Right hindlimb (tissue), 1 donor: ENCODE results near the gene UBE2K.
"Not testable (repeated sequence)": the region's sequence is repeated elsewhere in the genome, so short reads cannot be mapped to it uniquely, and the experiment has no call there.

Experiments used
- DNase-seq: peaks from one replicate; pipeline ENCODE4 v3.0.0-alpha.2; 2018

UBE2K gene

GRCh38 chr4:39697740-39698423, at the start of gene UBE2K:
Gene UBE2K (plus strand): TSS chr4:39698136. CDS start chr4:39698328, 192 bp downstream.
- DNase-seq = peak; percentile 94

GRCh38 chr4:39648213-39648612, 49.7 kb upstream of the UBE2K start:
- no peak for DNase-seq

GRCh38 chr4:39648827-39649558, 48.9 kb upstream of the UBE2K start:
- no peak for DNase-seq

DNA sequence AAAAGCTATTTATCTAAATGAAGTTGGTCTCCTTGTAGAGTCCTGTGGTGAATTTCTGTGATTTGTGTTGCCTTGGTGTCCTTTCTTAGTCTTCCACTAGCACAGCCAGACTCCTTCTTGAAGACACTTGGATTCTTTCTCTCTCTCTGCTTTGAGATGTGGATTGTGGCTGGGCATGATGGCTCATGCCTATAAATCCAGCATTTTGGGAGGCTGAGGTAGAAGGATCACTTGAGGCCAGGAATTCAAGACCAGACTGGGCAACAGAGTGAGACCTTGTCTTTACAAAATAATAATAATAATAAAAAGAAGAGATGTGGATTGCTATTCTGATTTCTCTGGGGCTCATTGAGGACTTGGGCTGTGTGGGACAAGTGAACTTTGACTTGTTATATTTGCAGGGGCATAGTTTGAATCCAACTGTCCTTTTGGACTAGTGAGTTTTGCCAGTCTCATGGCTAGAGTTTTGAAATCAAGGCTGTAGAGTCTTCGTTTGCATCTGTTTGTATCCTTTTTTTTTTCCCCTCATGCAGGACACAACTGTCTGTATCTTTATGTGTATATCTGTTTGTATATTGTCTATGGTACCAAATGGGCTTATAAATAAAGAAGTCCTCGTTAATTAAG, 48.2 kb upstream of the UBE2K start:
- DNase-seq = no peak

DNA sequence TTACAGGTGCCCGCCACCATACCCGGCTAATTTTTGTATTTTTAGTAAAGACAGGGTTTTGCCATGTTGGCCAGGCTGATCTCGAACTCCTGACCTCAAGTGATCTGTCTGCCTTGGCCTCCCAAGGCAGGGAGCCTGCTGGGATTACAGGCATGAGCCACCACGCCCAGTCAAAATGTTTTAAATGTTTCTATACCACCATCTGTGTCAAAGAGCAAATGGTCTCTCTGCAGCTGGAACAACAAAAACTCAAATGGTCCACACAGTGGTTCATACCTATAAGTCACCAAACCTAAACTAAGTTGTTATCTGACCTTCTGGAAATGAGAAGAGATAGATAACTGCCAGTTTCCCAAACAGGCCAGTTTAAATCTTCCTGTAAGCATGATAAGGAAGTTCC, 46.4 kb upstream of the UBE2K start:
- not testable (repeated sequence) for DNase-seq

- no peak for DNase-seq
Observed at GRCh38 chr4:39655211-39655610, 42.7 kb upstream of the UBE2K start.

DNA sequence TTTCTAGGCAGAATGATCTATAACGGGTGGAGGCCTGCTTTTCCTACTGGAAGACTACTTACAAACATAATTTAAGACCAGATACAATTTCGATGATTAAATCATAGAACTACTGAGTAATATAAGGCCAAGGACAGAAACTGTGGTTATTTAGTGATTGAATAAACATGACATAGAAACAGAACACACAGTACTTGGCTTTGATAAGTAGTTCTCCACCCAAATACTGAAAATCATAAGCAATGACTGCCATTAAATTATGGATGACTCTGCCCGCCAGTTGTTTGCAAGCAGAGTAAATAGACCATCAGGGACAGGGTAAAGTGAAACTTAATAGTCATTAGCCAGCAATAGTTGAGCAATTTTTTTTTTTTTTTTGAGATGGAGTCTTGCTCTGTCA, 42.1 kb upstream of the UBE2K start:
- DNase-seq = no peak

- not testable (repeated sequence) for DNase-seq
Observed at GRCh38 chr4:39656638-39657037, 41.3 kb upstream of the UBE2K start.

GRCh38 chr4:39657465-39657864, 40.5 kb upstream of the UBE2K start:
- no peak for DNase-seq

- DNase-seq = no peak
Observed at GRCh38 chr4:39658756-39659155, 39.2 kb upstream of the UBE2K start.

GRCh38 chr4:39660045-39660444, 37.9 kb upstream of the UBE2K start:
- no peak for DNase-seq

DNA sequence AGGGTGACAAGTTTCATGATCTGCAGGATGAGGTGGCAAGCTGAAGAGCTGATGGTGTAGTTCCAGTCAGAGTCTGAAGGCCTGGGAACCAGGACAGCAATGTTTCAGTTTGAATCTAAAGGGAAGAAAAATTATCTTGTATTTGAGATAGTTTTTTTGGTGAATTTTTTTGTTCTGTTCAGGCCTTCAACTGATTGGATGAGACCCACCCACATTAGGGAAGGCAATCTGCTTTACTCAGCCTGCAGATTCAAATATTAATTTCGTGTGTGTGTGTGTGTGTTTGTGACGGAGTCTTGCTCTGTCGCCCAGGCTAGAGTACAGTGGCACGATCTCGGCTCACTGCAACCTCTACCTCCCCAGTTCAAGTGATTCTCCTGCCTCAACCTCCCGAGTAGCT, 37.2 kb upstream of the UBE2K start:
- no peak for DNase-seq

GRCh38 chr4:39662683-39663082, 35.3 kb upstream of the UBE2K start:
- no peak for DNase-seq

- DNase-seq = no peak
Observed at GRCh38 chr4:39664828-39665731, 32.9 kb upstream of the UBE2K start.

DNA sequence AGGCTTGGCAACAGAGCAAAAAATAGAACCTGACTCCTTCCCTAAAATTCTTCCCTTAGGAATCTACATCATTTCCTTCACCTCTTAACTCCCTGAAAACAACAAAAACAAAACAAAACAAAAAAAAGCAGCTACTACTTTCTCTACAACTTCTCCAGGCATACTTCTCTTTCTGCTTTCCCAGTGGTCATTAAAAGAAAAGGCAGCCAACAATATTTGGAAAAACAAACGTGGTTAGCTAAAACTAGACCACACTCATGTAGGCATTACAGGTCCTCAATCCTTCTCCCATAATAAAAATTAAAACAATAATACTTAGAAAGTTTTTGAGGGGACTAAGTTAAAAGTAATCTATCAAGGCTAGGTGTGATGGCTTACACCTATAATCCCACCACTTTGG, 30.2 kb upstream of the UBE2K start:
- no peak for DNase-seq

DNA sequence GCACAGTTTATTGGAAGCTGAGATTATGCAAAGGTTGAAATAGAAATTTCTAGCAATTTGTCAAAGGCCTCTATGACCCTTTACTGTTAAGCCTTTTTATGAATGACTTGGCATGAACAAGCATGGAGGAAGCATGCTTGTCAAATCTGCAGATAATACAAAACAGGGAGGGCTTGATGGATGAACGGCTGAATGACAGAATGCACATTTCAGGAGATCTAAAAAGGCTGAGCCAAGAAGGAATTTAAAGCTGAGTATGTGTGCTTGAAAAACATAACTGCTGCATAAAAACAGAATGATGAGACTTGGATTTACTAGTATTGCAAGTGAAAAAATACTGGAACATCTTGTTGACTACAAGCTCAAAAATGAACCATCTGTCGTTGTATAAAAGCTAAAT, 29.0 kb upstream of the UBE2K start:
- no peak for DNase-seq

DNA sequence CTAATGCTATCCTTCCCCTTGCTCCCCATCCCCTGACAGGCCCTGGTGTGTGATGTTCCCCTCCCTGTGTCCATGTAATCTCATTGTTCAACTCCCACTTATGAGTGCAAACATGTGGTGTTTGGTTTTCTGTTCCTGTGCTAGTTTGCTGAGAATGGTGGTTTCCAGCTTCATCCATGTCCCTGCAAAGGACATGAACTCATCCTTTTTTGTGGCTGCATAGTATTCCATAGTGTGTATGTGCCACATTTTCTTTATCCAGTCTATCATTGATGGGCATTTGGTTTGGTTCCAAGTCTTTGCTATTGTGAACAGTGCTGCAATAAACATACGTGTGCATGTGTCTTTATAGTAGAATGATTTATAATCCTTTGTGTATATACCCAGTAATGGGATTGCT, 27.6 kb upstream of the UBE2K start:
- DNase-seq = not testable (repeated sequence)

DNA sequence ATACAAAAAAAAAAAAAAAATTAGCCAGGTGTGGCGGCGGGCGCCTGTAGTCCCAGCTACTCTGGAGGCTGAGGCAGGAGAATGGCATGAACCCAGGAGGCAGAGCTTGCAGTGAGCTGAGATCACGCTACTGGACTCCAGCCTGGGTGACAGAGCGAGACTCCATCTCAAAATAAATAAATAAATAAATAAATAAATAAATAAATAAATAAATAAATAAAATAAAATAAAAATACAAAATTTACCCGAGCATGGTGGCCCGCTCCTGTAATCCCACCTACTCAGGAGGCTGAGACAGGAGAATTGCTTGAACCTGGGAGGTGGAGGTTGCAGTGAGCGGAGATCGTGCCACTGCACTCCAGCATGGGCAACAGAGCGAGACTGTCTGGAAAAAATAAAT, 22.3 kb upstream of the UBE2K start:
- DNase-seq = not testable (repeated sequence)

- DNase-seq = not testable (repeated sequence)
Observed at GRCh38 chr4:39681003-39681402, 16.9 kb upstream of the UBE2K start.

DNA sequence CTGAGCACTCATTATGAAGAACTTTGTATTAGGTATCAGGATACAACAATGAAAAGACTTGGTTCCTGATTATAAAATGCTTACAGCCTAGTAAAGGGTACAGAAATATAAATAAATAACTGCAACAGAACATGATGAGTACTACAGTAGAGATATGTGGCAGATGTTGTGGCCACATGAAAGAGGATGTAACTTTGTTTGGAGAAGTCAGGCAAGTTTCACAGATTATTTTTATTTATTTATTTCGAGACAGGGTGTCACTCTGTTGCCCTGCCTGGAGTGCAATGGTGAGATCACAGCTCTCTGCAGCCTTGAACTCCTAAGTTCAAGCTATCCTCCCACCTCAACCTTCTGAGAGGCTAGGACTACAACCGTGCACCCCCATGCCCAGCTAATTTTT, 15.8 kb upstream of the UBE2K start:
- DNase-seq = no peak

GRCh38 chr4:39685990-39686389, 11.9 kb upstream of the UBE2K start:
- DNase-seq = no peak

DNA sequence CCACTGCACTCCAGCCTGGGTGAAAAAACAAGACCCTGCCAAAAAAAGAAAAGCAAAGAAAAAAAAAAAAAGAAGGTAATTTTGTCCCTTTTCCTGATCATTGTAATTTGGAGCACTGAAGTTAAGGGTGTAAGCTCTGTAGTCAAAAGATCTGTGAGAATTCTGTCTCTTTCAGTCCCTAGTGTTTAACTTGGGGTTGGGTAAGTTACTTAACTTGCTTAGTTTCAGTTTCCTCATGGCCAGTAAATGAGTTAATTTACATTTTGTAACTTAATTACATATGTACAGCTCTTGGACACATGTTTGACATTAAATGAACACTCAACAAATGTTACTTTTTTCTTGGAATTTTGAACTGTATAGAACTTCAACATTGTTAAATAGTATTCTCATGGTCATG, 10.9 kb upstream of the UBE2K start:
- DNase-seq = no peak

DNA sequence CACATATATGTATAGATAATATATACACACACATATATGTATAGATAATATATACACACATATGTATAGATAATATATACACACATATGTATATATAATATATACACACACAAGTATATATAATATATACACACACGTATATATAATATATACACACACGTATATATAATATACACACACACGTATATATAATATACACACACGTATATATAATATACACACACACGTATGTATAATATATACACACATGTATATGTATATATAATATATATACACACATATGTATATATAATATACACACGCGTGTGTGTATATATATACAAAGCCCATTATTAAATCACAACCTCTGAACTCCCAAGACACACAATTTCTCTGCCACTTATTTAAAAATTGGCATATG, 8.0 kb upstream of the UBE2K start:
- no peak for DNase-seq
